ENCODE data around the gene EFNA5. TPM values are rescaled to one million over a fixed set of nuclear protein-coding genes. Genes with fewer than 3 reads are reported as not detected.

EFNA5 gene
- total RNA-seq, 1 experiment from 2014 or later: 42.7 TPM

DNA sequence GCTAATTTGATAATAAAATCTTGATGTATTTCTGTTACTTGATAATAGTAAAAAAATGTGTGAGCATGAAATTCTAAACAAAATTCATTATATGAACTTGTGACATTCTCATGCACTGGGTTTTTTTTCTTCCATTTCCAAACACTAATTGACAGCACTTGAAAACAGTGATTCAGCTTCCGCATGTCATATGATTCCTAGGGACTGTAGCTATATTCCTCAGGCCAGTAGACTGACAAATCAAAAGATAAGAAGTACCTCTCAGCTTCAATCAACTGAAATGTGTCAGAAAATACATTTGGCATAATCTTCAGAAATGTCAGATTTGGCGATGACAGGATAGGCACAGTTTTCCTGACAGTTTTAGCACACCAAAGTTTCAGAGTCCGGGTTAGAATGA lies 52.5 kb downstream of the EFNA5 start:
- no peak for TF ChIP-seq EZH2 (IDR thresholded peaks at IDR 0.05; ENCODE audit: low read depth)
- TF ChIP-seq, protein P1, sequence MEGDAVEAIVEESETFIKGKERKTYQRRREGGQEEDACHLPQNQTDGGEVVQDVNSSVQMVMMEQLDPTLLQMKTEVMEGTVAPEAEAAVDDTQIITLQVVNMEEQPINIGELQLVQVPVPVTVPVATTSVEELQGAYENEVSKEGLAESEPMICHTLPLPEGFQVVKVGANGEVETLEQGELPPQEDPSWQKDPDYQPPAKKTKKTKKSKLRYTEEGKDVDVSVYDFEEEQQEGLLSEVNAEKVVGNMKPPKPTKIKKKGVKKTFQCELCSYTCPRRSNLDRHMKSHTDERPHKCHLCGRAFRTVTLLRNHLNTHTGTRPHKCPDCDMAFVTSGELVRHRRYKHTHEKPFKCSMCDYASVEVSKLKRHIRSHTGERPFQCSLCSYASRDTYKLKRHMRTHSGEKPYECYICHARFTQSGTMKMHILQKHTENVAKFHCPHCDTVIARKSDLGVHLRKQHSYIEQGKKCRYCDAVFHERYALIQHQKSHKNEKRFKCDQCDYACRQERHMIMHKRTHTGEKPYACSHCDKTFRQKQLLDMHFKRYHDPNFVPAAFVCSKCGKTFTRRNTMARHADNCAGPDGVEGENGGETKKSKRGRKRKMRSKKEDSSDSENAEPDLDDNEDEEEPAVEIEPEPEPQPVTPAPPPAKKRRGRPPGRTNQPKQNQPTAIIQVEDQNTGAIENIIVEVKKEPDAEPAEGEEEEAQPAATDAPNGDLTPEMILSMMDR (conservative IDR thresholded peaks at IDR 0.05): no peak
- H3K9me2 ChIP-seq (ENCODE audit: insufficient read depth): no peaks in the 10 kb centered on the region
- no peaks in the 10 kb centered on the region for H3K27me3 ChIP-seq (ENCODE audit: insufficient read depth, low read depth)
- no peak overlapping the region for H2AFZ ChIP-seq
- peaks cover 4% of the 10 kb centered on the region for H3K36me3 ChIP-seq (ENCODE audit: low read depth)
- no peak for DNase-seq
- ChIA-PET CTCF (no interaction called here), POLR2A (ENCODE audit: unreplicated experiment) (no interaction called here)
- BruUV-seq (replicated peaks): no TSS peak
- peaks cover 98% of the 10 kb centered on the region for H3K79me2 ChIP-seq (ENCODE audit: low read depth)
- H3K4me3 ChIP-seq: no peak overlapping the region
- H3F3A ChIP-seq (ENCODE audit: insufficient read depth, low read depth): peaks cover 18% of the 10 kb centered on the region
- no peak overlapping the region for H3K4me2 ChIP-seq
- H3K27ac ChIP-seq: no peak overlapping the region; the same call in 1 of the 2 replicates
- H4K20me1 ChIP-seq (ENCODE audit: insufficient read depth): peaks cover 24% of the 10 kb centered on the region
- no peaks in the 10 kb centered on the region for H3K9me3 ChIP-seq (ENCODE audit: insufficient read depth, low read depth)
- peaks cover 32% of the 10 kb centered on the region; the same call in 1 of the 2 replicates for H3K4me1 ChIP-seq (replicated peaks; ENCODE audit: insufficient read depth)
- intact Hi-C loops (cut with micrococcal nuclease; ENCODE audit: unreplicated experiment): no loop called here

- H3K79me2 ChIP-seq (ENCODE audit: low read depth): peaks cover 100% of the 10 kb centered on the region
- TF ChIP-seq, protein P1 (conservative IDR thresholded peaks at IDR 0.05): no peak
- TF ChIP-seq EZH2 (IDR thresholded peaks at IDR 0.05; ENCODE audit: low read depth): no peak
Observed at GRCh38 chr5:107617052-107617451, 53.7 kb downstream of the EFNA5 start.

DNA sequence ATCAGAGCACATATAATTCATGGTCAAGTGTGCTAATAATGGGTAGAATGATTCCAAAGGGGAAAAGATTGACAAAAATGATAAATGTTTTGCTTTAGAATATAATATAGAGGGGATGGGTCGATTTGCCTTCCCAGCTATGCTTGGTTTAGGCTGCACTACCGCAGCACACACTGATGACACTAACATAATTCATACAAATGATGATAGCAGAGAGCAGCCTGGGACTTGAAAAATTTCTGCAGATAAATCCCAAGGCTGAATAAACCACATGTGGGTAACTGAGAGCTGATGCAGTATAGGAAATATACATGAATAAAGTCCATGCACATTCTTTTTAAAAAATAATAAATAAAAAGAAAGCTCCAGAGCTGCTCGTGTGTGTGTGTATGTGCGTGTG lies 54.5 kb downstream of the EFNA5 start:
- Histone ChIP-seq H3F3A (ENCODE audit: insufficient read depth, low read depth) (peaks cover 22% of the 10 kb centered on the region), H3K79me2 (ENCODE audit: low read depth) (peaks cover 100% of the 10 kb centered on the region), H3K9me2 (ENCODE audit: insufficient read depth) (no peaks in the 10 kb centered on the region), H3K4me1 (replicated peaks; ENCODE audit: insufficient read depth) (peaks cover 32% of the 10 kb centered on the region; the same call in 1 of the 2 replicates), H3K4me3 (no peak overlapping the region), H4K20me1 (ENCODE audit: insufficient read depth) (peaks cover 26% of the 10 kb centered on the region), H3K27ac (no peak overlapping the region), H2AFZ (no peak overlapping the region), H3K27me3 (ENCODE audit: insufficient read depth, low read depth) (no peaks in the 10 kb centered on the region), H3K36me3 (ENCODE audit: low read depth) (peaks cover 16% of the 10 kb centered on the region), H3K4me2 (no peak overlapping the region), H3K9me3 (ENCODE audit: insufficient read depth, low read depth) (peaks cover 4% of the 10 kb centered on the region; the same call in 1 of the 2 replicates)
- POLR2A ChIA-PET (ENCODE audit: unreplicated experiment): interaction anchor here (0.6 kb wide), 2 partner anchors 12 to 52 kb away, joined by 4 read pairs; no protein-coding TSS in a partner anchor
- CTCF ChIA-PET: interaction anchor here (0.6 kb wide), 1 partner anchor 730 kb away, joined by 3 read pairs; no protein-coding TSS in a partner anchor
- intact Hi-C loops (cut with micrococcal nuclease; ENCODE audit: unreplicated experiment): no loop called here
- no TSS peak for BruUV-seq (replicated peaks)
- TF ChIP-seq EZH2 (IDR thresholded peaks at IDR 0.05; ENCODE audit: low read depth): no peak
- TF ChIP-seq, protein P1 (conservative IDR thresholded peaks at IDR 0.05): no peak
- no peak for DNase-seq

More at GRCh38 chr5:107617052-107617451, 53.7 kb downstream of the EFNA5 start:
- POLR2A ChIA-PET (ENCODE audit: unreplicated experiment): interaction anchor here (0.6 kb wide), 1 partner anchor 12 kb away, joined by 4 read pairs; no protein-coding TSS in a partner anchor
- Histone ChIP-seq H3K9me3 (ENCODE audit: insufficient read depth, low read depth) (peaks cover 4% of the 10 kb centered on the region; the same call in 1 of the 2 replicates), H3F3A (ENCODE audit: insufficient read depth, low read depth) (peaks cover 22% of the 10 kb centered on the region), H3K9me2 (ENCODE audit: insufficient read depth) (no peaks in the 10 kb centered on the region), H4K20me1 (ENCODE audit: insufficient read depth) (peaks cover 26% of the 10 kb centered on the region), H3K4me1 (replicated peaks; ENCODE audit: insufficient read depth) (peaks cover 32% of the 10 kb centered on the region; the same call in 1 of the 2 replicates), H3K4me2 (no peak overlapping the region), H3K27me3 (ENCODE audit: insufficient read depth, low read depth) (no peaks in the 10 kb centered on the region), H3K4me3 (no peak overlapping the region), H3K36me3 (ENCODE audit: low read depth) (peaks cover 13% of the 10 kb centered on the region), H3K27ac (no peak overlapping the region), H2AFZ (no peak overlapping the region)
- intact Hi-C loops (cut with micrococcal nuclease; ENCODE audit: unreplicated experiment): no loop called here
- no TSS peak for BruUV-seq (replicated peaks)
- no peak for DNase-seq
- CTCF ChIA-PET: no interaction called here

Data from PC-9 (cell line).